ENCODE data around the gene KDM8. TPM values are rescaled to one million over a fixed set of nuclear protein-coding genes. Genes with fewer than 3 reads are reported as not detected.

The KDM8 gene
- total RNA-seq, 1 experiment from 2014 or later, result 15.5 TPM

DNA sequence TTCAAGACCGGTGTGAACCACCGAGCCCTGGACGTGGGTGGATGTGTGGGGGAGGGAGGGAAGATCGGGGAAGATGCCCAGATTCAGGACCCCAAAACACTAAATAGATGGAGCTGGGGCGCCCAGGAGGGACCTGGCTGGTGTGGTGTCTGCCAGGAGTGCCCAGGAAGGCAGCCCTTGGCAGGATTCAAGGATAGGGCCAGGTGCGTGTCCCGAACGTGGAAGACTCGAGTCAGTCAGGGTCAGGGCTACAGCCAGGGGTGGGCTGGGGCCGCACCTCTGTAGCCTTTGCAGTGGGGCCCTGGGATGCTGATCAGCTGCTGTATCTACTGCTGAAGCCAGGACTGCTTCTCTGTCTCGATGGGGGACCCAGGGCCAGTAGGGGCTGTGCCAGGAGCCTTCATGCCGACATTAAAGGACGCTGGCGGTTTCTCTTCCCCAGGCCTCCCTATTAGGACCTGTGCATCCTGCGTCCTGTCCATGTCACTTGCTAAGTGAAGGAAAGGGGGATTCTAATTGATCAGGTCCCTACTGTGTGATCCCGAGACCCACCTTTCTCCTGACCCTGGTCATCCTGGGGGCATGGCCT lies 13.1 kb downstream of the KDM8 start:
- Mint-ChIP-seq H3K27ac (peak overlapping the region; percentile 61 to 76 (median 62); a peak in 5 of 7 replicates), H3K27me3 (ENCODE audit: low read depth) (no peaks in the 10 kb centered on the region), H3K4me1 (peaks cover 2 to 4% of the 10 kb centered on the region in 2 experiments), H3K36me3 (ENCODE audit: insufficient read depth in 1 of 3, low read depth in 3 of 3) (peaks cover 5 to 20% (median 19%) of the 10 kb centered on the region in 3 experiments; a peak in 6 of 7 replicates), H3K9me3 (no peaks in the 10 kb centered on the region), H3K4me3 (no peak overlapping the region)
- H3K27ac ChIP-seq (ENCODE audit: insufficient read length, low read depth, low read length), result no peak overlapping the region
- no peak overlapping the region for H4K91ac ChIP-seq (ENCODE audit: insufficient read length, low read depth, low read length)
- no peak overlapping the region for H2AK5ac ChIP-seq (ENCODE audit: insufficient read length, low read length)
- H4K20me1 ChIP-seq (ENCODE audit: control insufficient read depth, insufficient read depth, insufficient read length), result no peaks in the 10 kb centered on the region
- H3K79me1 ChIP-seq (ENCODE audit: insufficient read depth, low read depth, low read length, poor library complexity, severe bottlenecking), result no peaks in the 10 kb centered on the region
- H2BK20ac ChIP-seq (ENCODE audit: low read depth, low read length, poor library complexity, severe bottlenecking), result no peak overlapping the region
- TF ChIP-seq, protein P1, sequence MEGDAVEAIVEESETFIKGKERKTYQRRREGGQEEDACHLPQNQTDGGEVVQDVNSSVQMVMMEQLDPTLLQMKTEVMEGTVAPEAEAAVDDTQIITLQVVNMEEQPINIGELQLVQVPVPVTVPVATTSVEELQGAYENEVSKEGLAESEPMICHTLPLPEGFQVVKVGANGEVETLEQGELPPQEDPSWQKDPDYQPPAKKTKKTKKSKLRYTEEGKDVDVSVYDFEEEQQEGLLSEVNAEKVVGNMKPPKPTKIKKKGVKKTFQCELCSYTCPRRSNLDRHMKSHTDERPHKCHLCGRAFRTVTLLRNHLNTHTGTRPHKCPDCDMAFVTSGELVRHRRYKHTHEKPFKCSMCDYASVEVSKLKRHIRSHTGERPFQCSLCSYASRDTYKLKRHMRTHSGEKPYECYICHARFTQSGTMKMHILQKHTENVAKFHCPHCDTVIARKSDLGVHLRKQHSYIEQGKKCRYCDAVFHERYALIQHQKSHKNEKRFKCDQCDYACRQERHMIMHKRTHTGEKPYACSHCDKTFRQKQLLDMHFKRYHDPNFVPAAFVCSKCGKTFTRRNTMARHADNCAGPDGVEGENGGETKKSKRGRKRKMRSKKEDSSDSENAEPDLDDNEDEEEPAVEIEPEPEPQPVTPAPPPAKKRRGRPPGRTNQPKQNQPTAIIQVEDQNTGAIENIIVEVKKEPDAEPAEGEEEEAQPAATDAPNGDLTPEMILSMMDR (conservative IDR thresholded peaks at IDR 0.05), result no peak
- no peak overlapping the region for H3K23ac ChIP-seq (ENCODE audit: insufficient read length, low read depth, low read length)
- no peak overlapping the region for H3K4ac ChIP-seq (ENCODE audit: low read depth, low read length)
- H3K4me2 ChIP-seq (ENCODE audit: insufficient read depth, insufficient read length, low read length), result no peak overlapping the region
- H3K9me3 ChIP-seq (ENCODE audit: control insufficient read depth, low read depth, low read length), result no peaks in the 10 kb centered on the region
- no peak overlapping the region for H3T11ph ChIP-seq (ENCODE audit: low read length)
- H3K79me2 ChIP-seq (ENCODE audit: insufficient read depth, low read length), result no peaks in the 10 kb centered on the region
- H2BK5ac ChIP-seq (ENCODE audit: insufficient read length, low read length), result no peak overlapping the region
- DNase-seq, result no peak
- 0 out of 2 replicates have a peak, but pooled peaks cover 2% of the 10 kb centered on the region for H3K4me1 ChIP-seq (ENCODE audit: insufficient read depth, low read length)
- no peak overlapping the region for H3K9ac ChIP-seq (ENCODE audit: extremely low read depth, insufficient read length, low read length)
- no peak overlapping the region for H2BK12ac ChIP-seq (ENCODE audit: insufficient read length, low read depth, low read length)
- H3K27me3 ChIP-seq (ENCODE audit: insufficient read depth, low read length), result no peaks in the 10 kb centered on the region
- H2BK120ac ChIP-seq (ENCODE audit: low read depth, low read length, poor library complexity, severe bottlenecking), result no peak overlapping the region
- no peak overlapping the region for H3K18ac ChIP-seq (ENCODE audit: insufficient read length, low read depth, low read length)
- no peaks in the 10 kb centered on the region for H3K23me2 ChIP-seq (ENCODE audit: insufficient read length, low read depth, low read length, poor library complexity, severe bottlenecking)
- H2AFZ ChIP-seq (ENCODE audit: low read length), result no peak overlapping the region
- H3K14ac ChIP-seq (ENCODE audit: insufficient read depth, low read length), result no peak overlapping the region
- H4K8ac ChIP-seq (replicated peaks; ENCODE audit: insufficient read length, low read depth, low read length), result no peak overlapping the region
- H4K5ac ChIP-seq (ENCODE audit: insufficient read length, low read depth, low read length), result no peak overlapping the region
- no peak overlapping the region for H2BK15ac ChIP-seq (ENCODE audit: low read depth, low read length)
- no peak overlapping the region for H3K56ac ChIP-seq (ENCODE audit: insufficient read length, low read depth, low read length)
- WGBS (ENCODE audit: extremely low coverage, insufficient read length, low lambda C conversion rate), result no CpG with 5 or more reads among the region's 16 CpGs
